Measurements from ENCODE around the gene HSPA12A.

HSPA12A gene

DNA sequence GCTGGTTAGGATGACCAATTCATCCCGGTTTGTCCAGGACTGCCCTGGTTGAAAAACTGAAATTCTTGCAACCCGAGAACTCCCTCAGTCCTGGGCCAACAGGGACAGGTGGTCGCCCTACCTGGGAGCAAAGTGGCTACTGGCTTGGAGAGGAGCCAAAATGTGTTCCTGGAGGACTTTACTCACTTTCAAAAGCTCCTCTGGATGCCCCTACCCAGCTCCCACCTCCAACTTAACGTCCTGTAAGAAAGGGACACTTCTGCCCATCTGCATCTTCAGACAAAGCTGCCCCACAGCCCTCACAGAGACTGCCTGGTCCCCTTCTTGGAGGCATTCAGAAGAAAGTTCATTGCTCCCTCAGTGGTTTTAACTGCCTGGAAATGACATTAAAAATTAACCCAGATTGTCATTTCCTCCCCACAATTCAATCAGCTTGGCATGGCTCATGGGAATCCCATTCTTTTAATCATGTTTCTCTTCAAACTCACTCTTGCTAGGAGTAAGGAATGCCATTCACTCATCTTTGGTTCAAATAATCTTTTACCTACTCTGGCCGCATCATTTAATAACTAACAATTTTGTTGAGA lies 24.0 kb upstream of the HSPA12A start:
- Histone ChIP-seq H3K36me3 (ENCODE audit: insufficient read depth, low read length) (no peaks in the 10 kb centered on the region), H3K4me3 (ENCODE audit: low read length) (no peak overlapping the region), H3K4me1 (ENCODE audit: insufficient read depth, low read length) (no peaks in the 10 kb centered on the region), H3K27me3 (ENCODE audit: insufficient read depth, low read length) (peaks cover 2% of the 10 kb centered on the region), H2AFZ (ENCODE audit: low read depth, low read length) (no peak overlapping the region), H3K9me3 (ENCODE audit: low read length) (no peaks in the 10 kb centered on the region)

DNA sequence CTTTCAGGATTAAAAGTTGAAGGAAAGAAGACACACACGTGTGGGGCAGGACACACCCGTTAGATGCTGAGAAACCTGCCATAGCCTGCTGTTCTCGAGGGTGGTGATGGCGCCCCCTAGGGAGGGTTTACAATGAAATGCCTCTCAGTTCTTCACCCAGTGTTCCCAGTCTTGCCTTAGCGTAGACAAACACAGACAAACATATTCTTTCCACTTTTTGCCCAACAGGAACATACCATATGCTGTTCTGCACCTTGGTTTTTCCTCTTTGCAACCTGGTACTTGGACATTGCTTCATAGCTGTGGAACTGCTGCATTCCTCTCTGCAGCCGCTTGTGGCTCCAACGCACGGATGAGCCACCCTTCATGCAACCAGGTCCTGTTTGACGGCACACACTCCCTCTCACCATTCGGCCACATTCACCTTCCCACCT lies 23.3 kb upstream of the HSPA12A start:
- no peak overlapping the region for H2AFZ ChIP-seq (ENCODE audit: low read depth, low read length)
- peaks cover 2% of the 10 kb centered on the region for H3K27me3 ChIP-seq (ENCODE audit: insufficient read depth, low read length)
- H3K36me3 ChIP-seq (ENCODE audit: insufficient read depth, low read length), result no peaks in the 10 kb centered on the region
- H3K9me3 ChIP-seq (ENCODE audit: low read length), result no peaks in the 10 kb centered on the region
- no peak overlapping the region for H3K4me3 ChIP-seq (ENCODE audit: low read length)
- H3K4me1 ChIP-seq (ENCODE audit: insufficient read depth, low read length), result no peaks in the 10 kb centered on the region

- Histone ChIP-seq H3K9me3 (ENCODE audit: low read length) (no peaks in the 10 kb centered on the region), H3K27me3 (ENCODE audit: insufficient read depth, low read length) (peaks cover 2% of the 10 kb centered on the region), H3K4me1 (ENCODE audit: insufficient read depth, low read length) (no peaks in the 10 kb centered on the region), H2AFZ (ENCODE audit: low read depth, low read length) (no peak overlapping the region), H3K36me3 (ENCODE audit: insufficient read depth, low read length) (no peaks in the 10 kb centered on the region), H3K4me3 (ENCODE audit: low read length) (no peak overlapping the region)
These were observed 22.6 kb upstream of the HSPA12A start for GRCh38 chr10:116764979-116765378.

- H3K27me3 ChIP-seq (ENCODE audit: insufficient read depth, low read length), result peaks cover 2% of the 10 kb centered on the region
- no peaks in the 10 kb centered on the region for H3K36me3 ChIP-seq (ENCODE audit: insufficient read depth, low read length)
- H3K9me3 ChIP-seq (ENCODE audit: low read length), result no peaks in the 10 kb centered on the region
- no peak overlapping the region for H2AFZ ChIP-seq (ENCODE audit: low read depth, low read length)
- H3K4me3 ChIP-seq (ENCODE audit: low read length), result no peak overlapping the region
- no peaks in the 10 kb centered on the region for H3K4me1 ChIP-seq (ENCODE audit: insufficient read depth, low read length)
These were observed 21.1 kb upstream of the HSPA12A start for GRCh38 chr10:116763440-116763839.

- Histone ChIP-seq H3K27me3 (ENCODE audit: insufficient read depth, low read length) (peaks cover 4% of the 10 kb centered on the region), H3K4me1 (ENCODE audit: insufficient read depth, low read length) (no peaks in the 10 kb centered on the region), H3K36me3 (ENCODE audit: insufficient read depth, low read length) (no peaks in the 10 kb centered on the region), H3K4me3 (ENCODE audit: low read length) (no peak overlapping the region), H2AFZ (ENCODE audit: low read depth, low read length) (no peak overlapping the region), H3K9me3 (ENCODE audit: low read length) (no peaks in the 10 kb centered on the region)
These were observed 19.5 kb upstream of the HSPA12A start for GRCh38 chr10:116761883-116762282.

GRCh38 chr10:116760919-116761318 lies 18.6 kb upstream of the HSPA12A start:
- no peaks in the 10 kb centered on the region for H3K4me1 ChIP-seq (ENCODE audit: insufficient read depth, low read length)
- H3K27me3 ChIP-seq (ENCODE audit: insufficient read depth, low read length), result peaks cover 4% of the 10 kb centered on the region

DNA sequence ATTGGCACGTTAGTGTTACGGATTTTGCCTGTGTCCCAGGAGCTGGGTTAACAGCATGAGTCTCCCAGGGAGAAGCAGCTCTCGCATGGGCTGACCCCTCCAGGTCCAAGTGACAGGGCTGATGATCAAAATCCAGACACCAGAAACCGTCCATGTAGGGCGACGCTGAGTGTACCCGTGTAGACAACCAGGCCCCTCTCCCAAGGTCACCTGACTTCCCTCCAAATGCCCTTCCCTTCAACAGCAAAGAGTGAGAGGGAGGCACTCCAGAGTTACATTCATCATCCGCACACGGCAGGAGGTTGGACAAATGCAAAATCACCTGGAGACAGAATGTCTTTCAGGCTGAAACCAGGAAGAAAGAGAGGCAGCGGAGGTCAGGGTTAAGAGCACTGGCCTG lies 14.9 kb upstream of the HSPA12A start:
- H3K36me3 ChIP-seq (ENCODE audit: insufficient read depth, low read length), result no peaks in the 10 kb centered on the region
- H3K27me3 ChIP-seq (ENCODE audit: insufficient read depth, low read length), result peaks cover 2% of the 10 kb centered on the region
- H3K4me1 ChIP-seq (ENCODE audit: insufficient read depth, low read length), result no peaks in the 10 kb centered on the region
- no peak overlapping the region for H2AFZ ChIP-seq (ENCODE audit: low read depth, low read length)
- H3K4me3 ChIP-seq (ENCODE audit: low read length), result no peak overlapping the region
- no peaks in the 10 kb centered on the region for H3K9me3 ChIP-seq (ENCODE audit: low read length)

More at GRCh38 chr10:116760919-116761318, 18.6 kb upstream of the HSPA12A start:
- no peak overlapping the region for H3K4me3 ChIP-seq (ENCODE audit: low read length)
- no peak overlapping the region for H2AFZ ChIP-seq (ENCODE audit: low read depth, low read length)
- no peaks in the 10 kb centered on the region for H3K36me3 ChIP-seq (ENCODE audit: insufficient read depth, low read length)
- no peaks in the 10 kb centered on the region for H3K9me3 ChIP-seq (ENCODE audit: low read length)

DNA sequence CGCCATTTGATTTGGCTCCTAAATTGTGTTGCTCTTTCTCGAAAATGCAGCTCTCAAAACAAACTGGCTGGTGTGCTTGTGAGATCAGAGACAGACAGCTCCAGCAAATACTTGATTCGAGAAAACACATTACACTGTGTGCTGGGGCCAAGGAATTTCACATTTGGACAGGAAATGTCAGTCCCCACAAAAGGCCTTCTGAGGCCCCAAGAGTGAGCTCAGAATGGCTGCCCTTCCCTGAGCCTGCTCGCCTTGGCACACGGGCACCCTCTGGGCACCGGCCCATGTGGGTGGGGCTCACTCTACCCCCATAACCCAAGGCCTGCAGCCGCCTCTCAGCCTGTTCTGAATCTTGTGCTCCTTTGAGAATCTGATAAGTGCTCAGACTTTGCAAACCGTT lies 13.9 kb upstream of the HSPA12A start:
- H3K9me3 ChIP-seq (ENCODE audit: low read length), result no peaks in the 10 kb centered on the region
- peaks cover 2% of the 10 kb centered on the region for H3K27me3 ChIP-seq (ENCODE audit: insufficient read depth, low read length)
- H3K4me1 ChIP-seq (ENCODE audit: insufficient read depth, low read length), result no peaks in the 10 kb centered on the region
- H3K4me3 ChIP-seq (ENCODE audit: low read length), result no peak overlapping the region
- H3K36me3 ChIP-seq (ENCODE audit: insufficient read depth, low read length), result no peaks in the 10 kb centered on the region
- no peak overlapping the region for H2AFZ ChIP-seq (ENCODE audit: low read depth, low read length)

- no peak overlapping the region for H3K4me3 ChIP-seq (ENCODE audit: low read length)
- no peaks in the 10 kb centered on the region for H3K9me3 ChIP-seq (ENCODE audit: low read length)
- H3K36me3 ChIP-seq (ENCODE audit: insufficient read depth, low read length), result no peaks in the 10 kb centered on the region
- H3K4me1 ChIP-seq (ENCODE audit: insufficient read depth, low read length), result no peaks in the 10 kb centered on the region
- H2AFZ ChIP-seq (ENCODE audit: low read depth, low read length), result no peak overlapping the region
- H3K27me3 ChIP-seq (ENCODE audit: insufficient read depth, low read length), result peaks cover 6% of the 10 kb centered on the region
These were observed 11.4 kb upstream of the HSPA12A start for GRCh38 chr10:116753759-116754158.

DNA sequence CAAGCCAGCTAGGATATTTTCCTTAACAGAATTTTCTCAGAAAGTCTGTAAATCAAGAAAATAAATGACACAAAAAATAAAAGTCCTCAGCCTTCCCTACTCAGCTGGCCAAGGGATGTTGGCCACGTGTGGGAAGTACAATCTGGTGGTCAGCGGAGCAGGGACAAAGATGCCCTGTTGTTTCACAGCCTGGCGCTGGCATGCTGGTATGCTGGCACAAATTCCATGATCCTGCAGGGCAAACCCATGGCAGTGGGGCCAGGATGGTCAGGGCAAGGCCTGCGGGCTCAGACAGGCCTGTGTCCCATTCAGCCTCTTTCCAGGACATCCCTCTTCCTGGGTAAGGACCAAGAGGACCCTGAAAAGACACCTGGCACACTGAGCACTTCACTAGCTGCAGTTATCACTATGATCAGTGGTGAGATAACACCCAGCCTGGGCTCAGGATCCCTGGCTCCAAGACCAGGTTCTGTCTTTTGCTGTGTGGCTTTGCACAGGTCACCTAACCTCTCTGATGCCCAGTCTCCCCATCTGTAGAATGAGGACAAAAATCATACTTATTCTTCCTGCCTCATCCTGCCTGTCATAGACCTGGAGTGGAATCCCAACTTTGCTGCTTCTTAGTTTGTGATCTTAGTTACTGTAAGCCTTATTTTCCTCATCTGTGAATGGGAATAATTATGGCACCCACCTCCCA lies 10.8 kb upstream of the HSPA12A start:
- H3K36me3 ChIP-seq (ENCODE audit: insufficient read depth, low read length), result no peaks in the 10 kb centered on the region

DNA sequence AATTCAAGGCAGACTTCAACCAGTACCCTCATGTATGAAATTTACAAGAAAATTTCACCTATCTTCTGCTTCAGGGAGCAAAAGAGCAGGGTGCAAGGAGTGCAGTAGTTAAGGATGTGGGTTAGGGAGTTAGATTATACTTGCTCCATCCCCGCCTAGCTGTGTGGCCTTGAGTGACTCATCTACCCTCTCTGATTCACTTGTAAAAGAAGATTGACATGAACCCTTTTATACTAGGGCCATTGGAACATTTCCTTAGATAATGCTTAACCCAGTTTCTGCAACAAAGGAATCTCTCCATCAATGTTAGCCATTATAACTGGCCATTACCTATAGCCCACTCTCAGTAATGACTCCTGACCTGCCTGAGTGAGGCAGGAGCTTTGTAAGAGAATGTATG lies 10.2 kb upstream of the HSPA12A start:
- H3K4me3 ChIP-seq (ENCODE audit: low read length), result no peak overlapping the region
- no peaks in the 10 kb centered on the region for H3K4me1 ChIP-seq (ENCODE audit: insufficient read depth, low read length)
- no peaks in the 10 kb centered on the region for H3K9me3 ChIP-seq (ENCODE audit: low read length)
- peaks cover 5% of the 10 kb centered on the region for H3K27me3 ChIP-seq (ENCODE audit: insufficient read depth, low read length)
- no peak overlapping the region for H2AFZ ChIP-seq (ENCODE audit: low read depth, low read length)
- no peaks in the 10 kb centered on the region for H3K36me3 ChIP-seq (ENCODE audit: insufficient read depth, low read length)

More for the DNA sequence above, 10.8 kb upstream of the HSPA12A start:
- peaks cover 6% of the 10 kb centered on the region for H3K27me3 ChIP-seq (ENCODE audit: insufficient read depth, low read length)
- no peak overlapping the region for H2AFZ ChIP-seq (ENCODE audit: low read depth, low read length)
- no peaks in the 10 kb centered on the region for H3K9me3 ChIP-seq (ENCODE audit: low read length)
- no peak overlapping the region for H3K4me3 ChIP-seq (ENCODE audit: low read length)
- H3K4me1 ChIP-seq (ENCODE audit: insufficient read depth, low read length), result no peaks in the 10 kb centered on the region

GRCh38 chr10:116748471-116748870 lies 6.1 kb upstream of the HSPA12A start:
- no peak overlapping the region for H2AFZ ChIP-seq (ENCODE audit: low read depth, low read length)

GRCh38 chr10:116748041-116748440 lies 5.7 kb upstream of the HSPA12A start:
- peaks cover 7% of the 10 kb centered on the region for H3K4me1 ChIP-seq (ENCODE audit: insufficient read depth, low read length)
- no peak overlapping the region for H3K4me3 ChIP-seq (ENCODE audit: low read length)
- no peak overlapping the region for H2AFZ ChIP-seq (ENCODE audit: low read depth, low read length)
- H3K27me3 ChIP-seq (ENCODE audit: insufficient read depth, low read length), result peaks cover 5% of the 10 kb centered on the region
- H3K36me3 ChIP-seq (ENCODE audit: insufficient read depth, low read length), result no peaks in the 10 kb centered on the region
- H3K9me3 ChIP-seq (ENCODE audit: low read length), result no peaks in the 10 kb centered on the region

More at GRCh38 chr10:116748471-116748870, 6.1 kb upstream of the HSPA12A start:
- H3K36me3 ChIP-seq (ENCODE audit: insufficient read depth, low read length), result no peaks in the 10 kb centered on the region
- no peaks in the 10 kb centered on the region for H3K9me3 ChIP-seq (ENCODE audit: low read length)
- no peak overlapping the region for H3K4me3 ChIP-seq (ENCODE audit: low read length)
- H3K4me1 ChIP-seq (ENCODE audit: insufficient read depth, low read length), result peaks cover 3% of the 10 kb centered on the region
- peaks cover 5% of the 10 kb centered on the region for H3K27me3 ChIP-seq (ENCODE audit: insufficient read depth, low read length)

Measured in neuron (in vitro differentiated cells).